Right atrium auricular region (tissue), 2 donors: ENCODE data around the gene OR6N2. TPM values are rescaled to one million over a fixed set of nuclear protein-coding genes. Genes with fewer than 3 reads are reported as not detected.

ENCODE experiments used
- DNase-seq: peaks from one replicate; pipeline ENCODE4 v3.0.0-alpha.2; 2019; ENCODE audit warnings: low spot score
- H3K27ac ChIP-seq, 2 donors: fragments of 200-600 bp; sonication (generic); 1 replicate in 1 of 2; 2 replicates in 1 of 2; pipeline ENCODE4 v1.5.1; 2016 to 2019
- H3K27me3 ChIP-seq, 2 donors: fragments of 200-600 bp; sonication (generic); one replicate each; pipeline versions ENCODE4 v1.5.1 to v1.6.0; 2017 to 2019
- H3K36me3 ChIP-seq: fragments of 200-600 bp; sonication (generic); one replicate; pipeline ENCODE4 v1.5.1; 2016
- H3K4me1 ChIP-seq, 2 donors: fragments of 200-600 bp; sonication (generic); one replicate each; pipeline versions ENCODE4 v1.5.1 to v1.6.0; 2017 to 2019
- H3K4me3 ChIP-seq, 2 donors: fragments of 200-600 bp; sonication (generic); 1 replicate in 1 of 2; 2 replicates in 1 of 2; pipeline ENCODE4 v1.5.1; 2017 to 2019; ENCODE audit warnings: mild to moderate bottlenecking in 1 of 2, moderate library complexity in 1 of 2
- H3K9me3 ChIP-seq, 2 donors: fragments of 200-600 bp; sonication (generic); one replicate each; pipeline ENCODE4 v1.5.1; 2019
- CTCF ChIP-seq, 2 donors: fragments of 200-600 bp; sonication (generic); IDR thresholded peaks; one replicate each; pipeline ENCODE4 v1.5.1; 2019; ENCODE audit warnings: antibody characterized with exemption in 2 of 2
- total RNA-seq, 2 donors: library from RNA; depleted of rRNA; stranded (reverse); fragments of >200 nt; gene quantifications; one replicate each; pipeline ENCODE4 v1.1.0, GENCODE V29; 2016

Gene OR6N2
- total RNA-seq, 2 donors from 2014 or later: not detected

GRCh38 chr1:158809256-158809655 is 28.3 kb upstream of the OR6N2 start:
- H3K36me3 ChIP-seq: no peaks in the 10 kb centered on the region
- no peaks in the 10 kb centered on the region for H3K27me3 ChIP-seq
- no peak for DNase-seq
- no peak overlapping the region for H3K4me3 ChIP-seq
- no peak for TF ChIP-seq CTCF (IDR thresholded peaks at IDR 0.05)
- no peaks in the 10 kb centered on the region for H3K9me3 ChIP-seq
- no peaks in the 10 kb centered on the region for H3K4me1 ChIP-seq
- no peak overlapping the region for H3K27ac ChIP-seq

GRCh38 chr1:158806916-158807536 is 26.0 kb upstream of the OR6N2 start:
- no peak for TF ChIP-seq CTCF (IDR thresholded peaks at IDR 0.05)
- Histone ChIP-seq H3K9me3 (no peaks in the 10 kb centered on the region), H3K4me1 (no peaks in the 10 kb centered on the region), H3K36me3 (no peaks in the 10 kb centered on the region), H3K4me3 (no peak overlapping the region), H3K27me3 (no peaks in the 10 kb centered on the region), H3K27ac (no peak overlapping the region)
- DNase-seq: no peak

GRCh38 chr1:158803678-158804077 is 22.7 kb upstream of the OR6N2 start:
- no peak for DNase-seq
- no peaks in the 10 kb centered on the region for H3K27me3 ChIP-seq
- no peak overlapping the region for H3K27ac ChIP-seq
- H3K4me3 ChIP-seq: no peak overlapping the region
- H3K9me3 ChIP-seq: no peaks in the 10 kb centered on the region
- no peaks in the 10 kb centered on the region for H3K36me3 ChIP-seq
- TF ChIP-seq CTCF (IDR thresholded peaks at IDR 0.05): no peak
- no peaks in the 10 kb centered on the region for H3K4me1 ChIP-seq

GRCh38 chr1:158801396-158801795 is 20.4 kb upstream of the OR6N2 start:
- Histone ChIP-seq H3K36me3 (no peaks in the 10 kb centered on the region), H3K4me1 (no peaks in the 10 kb centered on the region), H3K4me3 (no peak overlapping the region), H3K9me3 (no peaks in the 10 kb centered on the region), H3K27ac (no peak overlapping the region), H3K27me3 (no peaks in the 10 kb centered on the region)
- TF ChIP-seq CTCF (IDR thresholded peaks at IDR 0.05): no peak
- no peak for DNase-seq

GRCh38 chr1:158800526-158800925 is 19.5 kb upstream of the OR6N2 start:
- no peaks in the 10 kb centered on the region for H3K27me3 ChIP-seq
- H3K27ac ChIP-seq: no peak overlapping the region
- H3K4me1 ChIP-seq: no peaks in the 10 kb centered on the region
- no peak for TF ChIP-seq CTCF (IDR thresholded peaks at IDR 0.05)
- DNase-seq: no peak
- no peaks in the 10 kb centered on the region for H3K9me3 ChIP-seq
- H3K36me3 ChIP-seq: no peaks in the 10 kb centered on the region
- no peak overlapping the region for H3K4me3 ChIP-seq

- TF ChIP-seq CTCF (IDR thresholded peaks at IDR 0.05): no peak
- no peaks in the 10 kb centered on the region for H3K9me3 ChIP-seq
Measured at GRCh38 chr1:158799689-158800088, 18.7 kb upstream of the OR6N2 start.

More at GRCh38 chr1:158799689-158800088, 18.7 kb upstream of the OR6N2 start:
- no peaks in the 10 kb centered on the region for H3K36me3 ChIP-seq
- no peak overlapping the region for H3K4me3 ChIP-seq
- H3K27ac ChIP-seq: no peak overlapping the region
- DNase-seq: no peak
- no peaks in the 10 kb centered on the region for H3K27me3 ChIP-seq
- no peaks in the 10 kb centered on the region for H3K4me1 ChIP-seq
